ENCODE measurements around the gene RACK1. TPM values are rescaled to one million over a fixed set of nuclear protein-coding genes. Genes with fewer than 3 reads are reported as not detected.

Gene RACK1
- total and polyA plus RNA-seq, 2 donors (not counting 3 experiments of a cell fraction or from before 2014, with no cell fraction given) = 1,910 to 5,629 TPM

DNA sequence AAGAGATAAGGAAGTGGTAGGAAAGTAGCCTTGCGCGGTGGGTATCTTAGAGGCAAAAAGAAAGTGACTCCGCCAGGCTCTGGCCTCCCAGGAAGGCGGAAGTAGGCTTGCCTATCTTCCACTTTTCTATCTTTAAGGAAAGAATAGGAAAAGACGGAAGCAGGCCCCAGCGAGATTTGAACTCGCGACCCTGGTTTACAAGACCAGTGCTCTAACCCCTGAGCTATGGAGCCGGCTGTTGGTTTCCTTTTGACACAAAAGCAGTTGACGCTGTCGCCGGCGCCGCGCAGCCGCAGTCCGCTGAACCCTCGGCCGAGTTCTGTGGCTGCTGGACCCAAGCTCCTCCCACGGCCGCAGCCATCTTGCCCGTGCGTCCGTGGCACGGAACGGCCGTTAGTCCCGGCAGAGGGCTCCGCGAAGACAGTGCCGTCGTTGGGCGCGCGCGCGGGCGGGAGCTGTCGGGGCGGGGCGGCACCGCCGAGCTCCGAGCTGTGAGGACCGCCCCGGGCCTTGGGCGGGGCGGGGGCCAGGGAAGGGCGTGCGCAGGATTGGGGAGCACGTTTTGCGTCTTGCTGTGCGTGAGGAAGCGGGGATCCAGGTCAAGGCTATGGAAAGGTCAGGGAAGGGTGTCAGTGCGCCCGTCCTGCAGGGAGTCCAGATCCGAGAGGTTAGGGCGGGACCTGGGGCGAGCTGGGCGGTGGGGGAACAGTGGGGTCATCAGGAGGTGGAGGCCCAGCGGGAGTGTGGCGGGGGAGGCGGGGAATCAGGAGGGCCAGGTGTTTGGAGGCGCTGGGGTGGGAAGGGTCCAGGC is 52.0 kb downstream of the RACK1 start:
- H3K9ac ChIP-seq (replicated peaks; ENCODE audit: extremely low read depth, insufficient read depth, low read length) = peak overlapping the region; percentile 71
- H3K27ac ChIP-seq (ENCODE audit: insufficient read depth, low read depth, low read length) = peak overlapping the region; percentile 23
- no peaks in the 10 kb centered on the region for H3K27me3 ChIP-seq (ENCODE audit: control insufficient read depth in 2 of 2, insufficient read depth in 2 of 2, low read length in 2 of 2)
- H3K79me2 ChIP-seq (ENCODE audit: control insufficient read depth, insufficient read depth, low read length) = no peaks in the 10 kb centered on the region
- H4K20me1 ChIP-seq (replicated peaks; ENCODE audit: control insufficient read depth, extremely low read depth, insufficient read depth, low read length) = no peaks in the 10 kb centered on the region
- no TSS peak for BruUV-seq (replicated peaks)
- no peaks in the 10 kb centered on the region for H3K9me3 ChIP-seq (replicated peaks; ENCODE audit: control insufficient read depth, insufficient read depth, low read length)
- peak overlapping the region; percentile 79 for H3K4me2 ChIP-seq (ENCODE audit: insufficient read depth, low read length)
- H3K9me1 ChIP-seq (replicated peaks; ENCODE audit: control insufficient read depth, extremely low read depth, insufficient read depth, low read length) = no peaks in the 10 kb centered on the region
- peak; percentile 97 for DNase-seq (ENCODE audit: low read depth, low spot score)
- H2AFZ ChIP-seq (ENCODE audit: low read depth, low read length) = peak overlapping the region; percentile 96
- TF ChIP-seq POLR2A (IDR thresholded peaks at IDR 0.05; ENCODE audit: low read depth, low read length) = peak; percentile 93
- TF ChIP-seq, protein P1, sequence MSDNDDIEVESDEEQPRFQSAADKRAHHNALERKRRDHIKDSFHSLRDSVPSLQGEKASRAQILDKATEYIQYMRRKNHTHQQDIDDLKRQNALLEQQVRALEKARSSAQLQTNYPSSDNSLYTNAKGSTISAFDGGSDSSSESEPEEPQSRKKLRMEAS (IDR thresholded peaks at IDR 0.05; ENCODE audit: insufficient read depth, insufficient read length) = no peak
- no peak for TF ChIP-seq MYC (IDR thresholded peaks at IDR 0.05; ENCODE audit: low read depth, low read length)
- TF ChIP-seq GATA2 (IDR thresholded peaks at IDR 0.05; ENCODE audit: insufficient read depth, insufficient read length, low read depth, low read length) = no peak
- peak; percentile 73 for TF ChIP-seq POLR2AphosphoS5 (IDR thresholded peaks at IDR 0.05; ENCODE audit: insufficient read depth, low read depth, low read length)
- TF ChIP-seq FOS (IDR thresholded peaks at IDR 0.05; ENCODE audit: borderline replicate concordance, insufficient read depth, low read length) = no peak
- no peak for TF ChIP-seq JUN (IDR thresholded peaks at IDR 0.05; ENCODE audit: borderline replicate concordance, insufficient read depth, insufficient read length, low read depth)
- TF ChIP-seq EZH2 (IDR thresholded peaks at IDR 0.05; ENCODE audit: borderline replicate concordance, low read depth, low read length, severe bottlenecking) = no peak
- TF ChIP-seq, protein P2, sequence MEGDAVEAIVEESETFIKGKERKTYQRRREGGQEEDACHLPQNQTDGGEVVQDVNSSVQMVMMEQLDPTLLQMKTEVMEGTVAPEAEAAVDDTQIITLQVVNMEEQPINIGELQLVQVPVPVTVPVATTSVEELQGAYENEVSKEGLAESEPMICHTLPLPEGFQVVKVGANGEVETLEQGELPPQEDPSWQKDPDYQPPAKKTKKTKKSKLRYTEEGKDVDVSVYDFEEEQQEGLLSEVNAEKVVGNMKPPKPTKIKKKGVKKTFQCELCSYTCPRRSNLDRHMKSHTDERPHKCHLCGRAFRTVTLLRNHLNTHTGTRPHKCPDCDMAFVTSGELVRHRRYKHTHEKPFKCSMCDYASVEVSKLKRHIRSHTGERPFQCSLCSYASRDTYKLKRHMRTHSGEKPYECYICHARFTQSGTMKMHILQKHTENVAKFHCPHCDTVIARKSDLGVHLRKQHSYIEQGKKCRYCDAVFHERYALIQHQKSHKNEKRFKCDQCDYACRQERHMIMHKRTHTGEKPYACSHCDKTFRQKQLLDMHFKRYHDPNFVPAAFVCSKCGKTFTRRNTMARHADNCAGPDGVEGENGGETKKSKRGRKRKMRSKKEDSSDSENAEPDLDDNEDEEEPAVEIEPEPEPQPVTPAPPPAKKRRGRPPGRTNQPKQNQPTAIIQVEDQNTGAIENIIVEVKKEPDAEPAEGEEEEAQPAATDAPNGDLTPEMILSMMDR (IDR thresholded peaks at IDR 0.05; ENCODE audit: extremely low read depth in 1 of 2, insufficient read depth in 1 of 2, low read depth in 1 of 2, low read length in 2 of 2) = no peak
- peak; percentile 87 for FAIRE-seq
- dilution Hi-C loops (cut with MboI; ENCODE audit: extremely low pct_ligation_motif_present, low sequenced_read_pairs) (no loop called here), intact Hi-C loops (cut with micrococcal nuclease) (loop anchor here (1.0 kb wide), 4 partner anchors 15 to 53 kb away; partner anchors contain the start of gene TRIM41)
- no peaks in the 10 kb centered on the region for H3K36me3 ChIP-seq (ENCODE audit: control insufficient read depth in 2 of 2, extremely low read depth in 1 of 2, insufficient read depth in 2 of 2, low read length in 2 of 2)
- POLR2A ChIA-PET = interaction anchor here (0.5 to 1.8 kb wide), 5 partner anchors 13 to 1369 kb away, joined by 3 to 11 read pairs (median 5); partner anchors contain the start of gene RACK1
- peak overlapping the region; percentile 73 to 91 (median 86) for H3K4me3 ChIP-seq (replicated peaks in 1 of 3; ENCODE audit: insufficient read depth in 1 of 3, low read depth in 1 of 3, low read length in 3 of 3)
- CTCF ChIA-PET = interaction anchor here (0.8 to 10.2 kb wide), 5 partner anchors 13 to 70 kb away, joined by 3 to 95 read pairs (median 3); partner anchors contain the start of genes TRIM52 and TRIM7
- H3K4me1 ChIP-seq (ENCODE audit: control insufficient read depth, extremely low read depth, insufficient read depth, low read length) = peaks cover 18% of the 10 kb centered on the region

All from endothelial cell of umbilical vein (primary cell).